Measurements from ENCODE around the gene HLA-DQB2. TPM values are rescaled to one million over a fixed set of nuclear protein-coding genes. Genes with fewer than 3 reads are reported as not detected.

The HLA-DQB2 gene
- total RNA-seq, 1 donor, result not detected

DNA sequence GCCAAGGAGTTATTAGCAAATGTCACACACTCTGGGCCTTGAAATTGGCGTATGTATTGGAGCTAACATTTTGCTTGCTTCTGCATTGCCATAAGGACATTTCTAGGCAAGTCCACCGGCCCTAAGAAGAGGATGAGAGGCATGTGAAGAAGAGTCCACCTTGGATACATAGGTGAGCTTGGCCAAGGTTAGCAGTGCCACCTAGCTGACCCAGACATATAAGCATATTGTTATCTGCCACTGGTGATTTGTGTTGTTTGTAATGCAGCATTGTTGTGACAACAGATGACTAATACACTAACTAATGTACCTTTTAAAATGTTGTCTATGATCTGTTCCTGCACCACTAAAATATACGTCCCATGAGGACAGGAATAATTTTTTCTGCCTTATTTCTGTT is 46.9 kb downstream of the HLA-DQB2 start:
- TF ChIP-seq, protein P1, sequence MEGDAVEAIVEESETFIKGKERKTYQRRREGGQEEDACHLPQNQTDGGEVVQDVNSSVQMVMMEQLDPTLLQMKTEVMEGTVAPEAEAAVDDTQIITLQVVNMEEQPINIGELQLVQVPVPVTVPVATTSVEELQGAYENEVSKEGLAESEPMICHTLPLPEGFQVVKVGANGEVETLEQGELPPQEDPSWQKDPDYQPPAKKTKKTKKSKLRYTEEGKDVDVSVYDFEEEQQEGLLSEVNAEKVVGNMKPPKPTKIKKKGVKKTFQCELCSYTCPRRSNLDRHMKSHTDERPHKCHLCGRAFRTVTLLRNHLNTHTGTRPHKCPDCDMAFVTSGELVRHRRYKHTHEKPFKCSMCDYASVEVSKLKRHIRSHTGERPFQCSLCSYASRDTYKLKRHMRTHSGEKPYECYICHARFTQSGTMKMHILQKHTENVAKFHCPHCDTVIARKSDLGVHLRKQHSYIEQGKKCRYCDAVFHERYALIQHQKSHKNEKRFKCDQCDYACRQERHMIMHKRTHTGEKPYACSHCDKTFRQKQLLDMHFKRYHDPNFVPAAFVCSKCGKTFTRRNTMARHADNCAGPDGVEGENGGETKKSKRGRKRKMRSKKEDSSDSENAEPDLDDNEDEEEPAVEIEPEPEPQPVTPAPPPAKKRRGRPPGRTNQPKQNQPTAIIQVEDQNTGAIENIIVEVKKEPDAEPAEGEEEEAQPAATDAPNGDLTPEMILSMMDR (IDR thresholded peaks at IDR 0.05; ENCODE audit: insufficient read depth, low read length), result no peak
- no peak overlapping the region for H3K4me3 ChIP-seq (ENCODE audit: low read depth, low read length)

DNA sequence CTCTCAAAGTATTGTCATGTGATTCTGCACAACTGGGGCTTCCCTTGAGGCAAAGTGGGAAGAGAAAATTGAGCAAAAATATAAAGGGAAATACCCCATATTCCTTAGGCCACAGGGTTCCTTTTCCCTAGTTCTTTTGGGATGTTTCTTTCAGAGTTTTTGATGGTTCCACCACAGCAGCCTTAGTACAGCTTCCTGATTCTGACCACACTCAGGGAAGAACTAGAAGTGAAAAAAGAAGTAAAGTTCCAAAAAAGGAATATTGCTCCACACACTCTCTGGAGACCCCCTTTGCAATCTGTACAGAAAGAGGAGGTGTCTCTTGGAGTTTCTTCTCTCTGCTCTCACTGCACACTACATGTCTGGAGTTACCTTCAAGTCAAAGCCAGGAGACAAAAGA is 50.1 kb downstream of the HLA-DQB2 start:
- TF ChIP-seq, protein P1 (IDR thresholded peaks at IDR 0.05; ENCODE audit: insufficient read depth, low read length), result no peak
- DNase-seq (ENCODE audit: low read depth), result no peak
- no peak overlapping the region for H3K4me3 ChIP-seq (ENCODE audit: low read depth, low read length)

More for the DNA sequence above, 46.9 kb downstream of the HLA-DQB2 start:
- no peak for DNase-seq (ENCODE audit: low read depth)

DNA sequence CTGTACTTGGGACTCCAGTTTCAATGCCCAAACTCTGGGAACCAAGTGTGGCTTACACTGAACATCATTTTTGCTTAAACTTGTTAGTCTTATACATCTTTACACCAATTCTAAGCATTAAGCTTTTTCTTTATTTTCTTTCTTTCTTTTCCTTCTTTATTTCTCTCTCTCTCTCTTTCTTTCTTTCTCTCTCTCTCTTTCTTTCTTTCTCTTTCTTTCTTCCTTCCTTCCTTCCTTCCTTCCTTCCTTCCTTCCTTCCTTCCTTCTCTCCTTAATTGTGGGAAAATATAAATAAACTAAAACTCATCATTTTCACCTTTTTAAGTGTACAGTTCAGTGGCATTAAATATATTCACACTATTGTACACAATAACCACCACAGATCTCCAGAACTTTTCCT is 53.7 kb downstream of the HLA-DQB2 start:
- H3K4me3 ChIP-seq (ENCODE audit: low read depth, low read length), result no peak overlapping the region
- no peak for DNase-seq (ENCODE audit: low read depth)
- TF ChIP-seq, protein P1 (IDR thresholded peaks at IDR 0.05; ENCODE audit: insufficient read depth, low read length), result no peak

Small RNA genes within 50 kb of the gene (small RNA-seq; reads per million reads assigned to genes)
- gene MIR3135B, result not detected

Other genes starting within 250 kb of the HLA-DQB2 start
- gene HLA-DRB5, start 233.2 kb downstream of the HLA-DQB2 start, total RNA-seq (ENCODE audit: low replicate concordance), result not detected in 2 replicates
- 0.09 and 0.90 TPM in 2 replicates for gene HLA-DRB1, start 173.7 kb downstream of the HLA-DQB2 start, total RNA-seq (ENCODE audit: low replicate concordance)
- gene HLA-DQA1, start 126.1 kb downstream of the HLA-DQB2 start, total RNA-seq (ENCODE audit: low replicate concordance), result not detected in 2 replicates
- gene HLA-DQB1, start 96.9 kb downstream of the HLA-DQB2 start, total RNA-seq (ENCODE audit: low replicate concordance), result not detected in 2 replicates
- not detected in 2 replicates for gene HLA-DQA2, start 22.1 kb downstream of the HLA-DQB2 start, total RNA-seq (ENCODE audit: low replicate concordance)
- 2.6 TPM in 1 of 2 replicates, not detected in the other for gene HLA-DOB, start 53.5 kb upstream of the HLA-DQB2 start, total RNA-seq (ENCODE audit: low replicate concordance)
- 12.4 and 17.0 TPM in 2 replicates for gene TAP2, start 75.2 kb upstream of the HLA-DQB2 start, total RNA-seq (ENCODE audit: low replicate concordance)
- 36.2 and 38.0 TPM in 2 replicates for gene PSMB8, start 80.5 kb upstream of the HLA-DQB2 start, total RNA-seq (ENCODE audit: low replicate concordance)
- 11.9 and 25.2 TPM in 2 replicates for gene TAP1, start 90.2 kb upstream of the HLA-DQB2 start, total RNA-seq (ENCODE audit: low replicate concordance)
- gene PSMB9, start 90.7 kb upstream of the HLA-DQB2 start, total RNA-seq (ENCODE audit: low replicate concordance), result 10.8 and 11.5 TPM in 2 replicates
- 0.09 TPM in 1 of 2 replicates, not detected in the other for gene HLA-DMB, start 177.5 kb upstream of the HLA-DQB2 start, total RNA-seq (ENCODE audit: low replicate concordance)
- gene HLA-DMA, start 189.6 kb upstream of the HLA-DQB2 start, total RNA-seq (ENCODE audit: low replicate concordance), result 1.6 and 2.1 TPM in 2 replicates
- 145 and 157 TPM in 2 replicates for gene BRD2, start 205.1 kb upstream of the HLA-DQB2 start, total RNA-seq (ENCODE audit: low replicate concordance)
- not detected in 2 replicates for gene HLA-DOA, start 246.1 kb upstream of the HLA-DQB2 start, total RNA-seq (ENCODE audit: low replicate concordance)